ENCODE measurements around the gene GPSM1.

The GPSM1 gene

DNA sequence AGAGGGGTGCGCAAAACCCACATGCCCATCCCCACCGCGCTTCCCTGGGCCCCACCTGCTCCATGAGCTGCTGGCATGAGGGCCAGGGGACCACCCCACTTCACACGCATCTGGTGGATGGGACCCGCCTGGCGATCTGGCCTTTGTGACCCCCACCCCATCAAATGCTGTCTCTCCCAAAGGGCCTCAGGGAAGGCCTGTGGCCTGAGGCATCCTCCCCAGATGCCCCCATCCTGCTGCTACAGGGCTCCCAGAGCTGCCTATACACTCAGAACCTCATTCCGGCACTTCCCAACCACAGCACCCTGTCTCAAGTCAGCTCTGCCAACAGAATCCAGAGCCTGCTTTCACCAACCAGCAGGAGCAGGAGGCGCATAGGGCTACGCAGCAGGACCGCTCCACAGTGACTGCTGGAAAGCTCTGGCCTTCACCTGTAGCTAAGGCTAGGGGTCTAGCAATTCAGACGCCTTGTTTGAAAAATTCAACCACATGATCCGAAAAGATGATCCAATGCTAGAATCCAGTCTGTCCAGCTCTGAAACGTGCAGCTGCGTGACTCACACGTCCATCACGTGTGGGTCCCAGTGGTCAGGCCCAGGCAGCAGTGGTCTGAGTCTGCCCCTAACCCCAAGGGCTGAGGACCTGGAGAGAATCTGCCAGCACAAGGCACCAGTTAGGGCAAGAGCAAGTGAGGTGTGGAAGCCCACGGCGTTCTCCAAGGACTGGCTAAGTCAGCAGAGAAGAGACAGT is 74.0 kb downstream of the GPSM1 start:
- Histone ChIP-seq H3K36me3 (peaks cover 20 to 63% (median 42%) of the 10 kb centered on the region in 3 donors), H3K4me3 (no peak overlapping the region), H3K9me3 (no peaks in the 10 kb centered on the region), H3K27me3 (no peaks in the 10 kb centered on the region), H3K4me1 (peaks cover 0 to 26% (median 20%) of the 10 kb centered on the region in 4 donors), H3K27ac (no peak overlapping the region)
- DNase-seq = no peak
- TF ChIP-seq, protein P1, sequence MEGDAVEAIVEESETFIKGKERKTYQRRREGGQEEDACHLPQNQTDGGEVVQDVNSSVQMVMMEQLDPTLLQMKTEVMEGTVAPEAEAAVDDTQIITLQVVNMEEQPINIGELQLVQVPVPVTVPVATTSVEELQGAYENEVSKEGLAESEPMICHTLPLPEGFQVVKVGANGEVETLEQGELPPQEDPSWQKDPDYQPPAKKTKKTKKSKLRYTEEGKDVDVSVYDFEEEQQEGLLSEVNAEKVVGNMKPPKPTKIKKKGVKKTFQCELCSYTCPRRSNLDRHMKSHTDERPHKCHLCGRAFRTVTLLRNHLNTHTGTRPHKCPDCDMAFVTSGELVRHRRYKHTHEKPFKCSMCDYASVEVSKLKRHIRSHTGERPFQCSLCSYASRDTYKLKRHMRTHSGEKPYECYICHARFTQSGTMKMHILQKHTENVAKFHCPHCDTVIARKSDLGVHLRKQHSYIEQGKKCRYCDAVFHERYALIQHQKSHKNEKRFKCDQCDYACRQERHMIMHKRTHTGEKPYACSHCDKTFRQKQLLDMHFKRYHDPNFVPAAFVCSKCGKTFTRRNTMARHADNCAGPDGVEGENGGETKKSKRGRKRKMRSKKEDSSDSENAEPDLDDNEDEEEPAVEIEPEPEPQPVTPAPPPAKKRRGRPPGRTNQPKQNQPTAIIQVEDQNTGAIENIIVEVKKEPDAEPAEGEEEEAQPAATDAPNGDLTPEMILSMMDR (IDR thresholded peaks at IDR 0.05) = no peak
- intact Hi-C loops (cut with DNase I; ENCODE audit: low total_unique reads) = no loop called here

- Histone ChIP-seq H3K9me3 (no peaks in the 10 kb centered on the region), H3K4me3 (no peak overlapping the region), H3K27ac (no peak overlapping the region), H3K27me3 (no peaks in the 10 kb centered on the region), H3K36me3 (peaks cover 18 to 63% (median 39%) of the 10 kb centered on the region in 3 donors), H3K4me1 (peaks cover 0 to 26% (median 20%) of the 10 kb centered on the region in 4 donors)
- TF ChIP-seq, protein P1 (IDR thresholded peaks at IDR 0.05) = no peak
- intact Hi-C loops (cut with DNase I; ENCODE audit: low total_unique reads) = no loop called here
- DNase-seq = no peak
These were observed 74.7 kb downstream of the GPSM1 start for GRCh38 chr9:136402067-136402466.

GRCh38 chr9:136403538-136403914 is 76.2 kb downstream of the GPSM1 start:
- Histone ChIP-seq H3K4me3 (no peak overlapping the region), H3K27ac (no peak overlapping the region), H3K27me3 (no peaks in the 10 kb centered on the region), H3K4me1 (peaks cover 0 to 18% (median 17%) of the 10 kb centered on the region in 4 donors), H3K36me3 (peaks cover 19 to 60% (median 44%) of the 10 kb centered on the region in 3 donors), H3K9me3 (no peaks in the 10 kb centered on the region)
- TF ChIP-seq, protein P1 (IDR thresholded peaks at IDR 0.05) = no peak
- intact Hi-C loops (cut with DNase I; ENCODE audit: low total_unique reads) = no loop called here
- no peak for DNase-seq

- no peak overlapping the region for H3K4me3 ChIP-seq
- no peaks in the 10 kb centered on the region for H3K27me3 ChIP-seq
- intact Hi-C loops (cut with DNase I; ENCODE audit: low total_unique reads) = no loop called here
- H3K27ac ChIP-seq = no peak overlapping the region
- TF ChIP-seq, protein P1 (IDR thresholded peaks at IDR 0.05) = no peak
- no peak for DNase-seq
- H3K36me3 ChIP-seq = peaks cover 19 to 60% (median 44%) of the 10 kb centered on the region in 3 donors
- no peaks in the 10 kb centered on the region for H3K9me3 ChIP-seq
- H3K4me1 ChIP-seq = peaks cover 0 to 15% (median 13%) of the 10 kb centered on the region in 4 donors
These were observed 76.8 kb downstream of the GPSM1 start for GRCh38 chr9:136403915-136404800.

DNA sequence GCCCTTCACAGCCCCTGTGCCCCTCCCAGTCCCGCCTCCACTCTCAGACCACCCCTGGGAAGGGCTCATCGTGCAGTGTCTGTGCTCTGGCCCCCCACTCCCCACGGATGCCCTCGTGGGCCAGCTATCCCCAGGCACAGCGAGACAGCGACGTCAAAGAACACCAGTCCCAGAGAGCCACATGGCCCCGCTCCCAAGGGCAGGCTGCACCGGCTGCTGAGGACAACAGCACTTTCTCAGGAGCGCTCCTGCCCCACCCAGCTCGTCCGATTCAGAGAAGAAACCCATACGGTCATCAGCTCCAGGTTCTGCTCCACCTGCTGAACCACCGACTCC is 77.4 kb downstream of the GPSM1 start:
- Histone ChIP-seq H3K4me1 (peaks cover 0 to 16% (median 15%) of the 10 kb centered on the region in 4 donors), H3K9me3 (no peaks in the 10 kb centered on the region), H3K4me3 (no peak overlapping the region), H3K27ac (no peak overlapping the region), H3K27me3 (no peaks in the 10 kb centered on the region), H3K36me3 (peaks cover 19 to 60% (median 44%) of the 10 kb centered on the region in 3 donors)
- no peak for DNase-seq
- TF ChIP-seq, protein P1 (IDR thresholded peaks at IDR 0.05) = no peak
- intact Hi-C loops (cut with DNase I; ENCODE audit: low total_unique reads) = no loop called here
